Endothelial cell of umbilical vein (primary cell): Measurements from ENCODE around the gene TEX35.

ENCODE experiments used
- EZH2 ChIP-seq: IDR thresholded peaks from 2 replicates; pipeline ENCODE4 v1.6.1; 2012; ENCODE audit warnings: borderline replicate concordance, low read depth, mild to moderate bottlenecking, moderate library complexity, low read length, inconsistent platforms; ENCODE audit not compliant: severe bottlenecking
- FOS ChIP-seq: IDR thresholded peaks from 2 replicates; pipeline ENCODE4 v1.6.1; 2011; ENCODE audit warnings: mild to moderate bottlenecking, low read length, moderate library complexity, borderline replicate concordance; ENCODE audit not compliant: insufficient read depth
- JUN ChIP-seq: IDR thresholded peaks from 2 replicates; pipeline ENCODE4 v1.6.1; 2011; ENCODE audit warnings: borderline replicate concordance, low read depth; ENCODE audit not compliant: insufficient read length, insufficient read depth
- MYC ChIP-seq: IDR thresholded peaks from one replicate; pipeline ENCODE4 v1.6.1; 2011; ENCODE audit warnings: mild to moderate bottlenecking, low read depth, low read length
- POLR2A ChIP-seq: IDR thresholded peaks from 2 replicates; pipeline ENCODE4 v1.6.1; 2012; ENCODE audit warnings: low read depth, mild to moderate bottlenecking, control low read depth, low read length
- POLR2AphosphoS5 ChIP-seq: IDR thresholded peaks from 2 replicates; pipeline ENCODE4 v1.6.1; 2012; ENCODE audit warnings: low read depth, mild to moderate bottlenecking, control low read depth, low read length, moderate library complexity; ENCODE audit not compliant: insufficient read depth
- TF ChIP-seq, protein P1 (sequence below), 2 donors: IDR thresholded peaks; 1 replicate in 1 of 2; 2 replicates in 1 of 2; pipeline ENCODE4 v1.5.1; 2011; ENCODE audit warnings: low read length in 2 of 2, mild to moderate bottlenecking in 2 of 2, moderate library complexity in 2 of 2, control low read depth in 1 of 2, inconsistent platforms in 1 of 2, low read depth in 1 of 2; ENCODE audit not compliant: insufficient read depth in 1 of 2; ENCODE audit errors: extremely low read depth in 1 of 2
- TF ChIP-seq, protein P2 (sequence below): IDR thresholded peaks from 2 replicates; pipeline ENCODE4 v1.6.1; 2011; ENCODE audit not compliant: insufficient read depth, insufficient read length

DNA sequence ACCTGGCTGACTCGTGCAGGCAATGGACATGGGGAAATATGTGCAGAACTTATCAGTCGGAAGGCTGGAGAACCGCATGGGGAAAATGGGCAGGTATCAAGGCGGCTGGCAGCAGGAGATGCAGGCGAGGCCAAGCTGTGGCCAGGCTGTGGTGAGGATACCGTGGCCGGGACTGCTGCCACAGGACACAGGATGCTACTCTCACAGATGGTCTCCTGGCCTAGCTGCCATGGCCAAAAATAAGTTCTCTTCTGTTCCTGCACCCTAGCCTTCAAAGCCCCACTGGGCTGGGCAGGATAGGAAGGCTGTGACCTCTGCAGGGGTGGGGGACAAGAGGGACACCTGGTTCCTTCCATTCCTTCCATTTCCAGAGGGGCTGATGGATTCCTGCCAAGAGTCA is 26.4 kb downstream of the TEX35 start:
- TF ChIP-seq, protein P1, sequence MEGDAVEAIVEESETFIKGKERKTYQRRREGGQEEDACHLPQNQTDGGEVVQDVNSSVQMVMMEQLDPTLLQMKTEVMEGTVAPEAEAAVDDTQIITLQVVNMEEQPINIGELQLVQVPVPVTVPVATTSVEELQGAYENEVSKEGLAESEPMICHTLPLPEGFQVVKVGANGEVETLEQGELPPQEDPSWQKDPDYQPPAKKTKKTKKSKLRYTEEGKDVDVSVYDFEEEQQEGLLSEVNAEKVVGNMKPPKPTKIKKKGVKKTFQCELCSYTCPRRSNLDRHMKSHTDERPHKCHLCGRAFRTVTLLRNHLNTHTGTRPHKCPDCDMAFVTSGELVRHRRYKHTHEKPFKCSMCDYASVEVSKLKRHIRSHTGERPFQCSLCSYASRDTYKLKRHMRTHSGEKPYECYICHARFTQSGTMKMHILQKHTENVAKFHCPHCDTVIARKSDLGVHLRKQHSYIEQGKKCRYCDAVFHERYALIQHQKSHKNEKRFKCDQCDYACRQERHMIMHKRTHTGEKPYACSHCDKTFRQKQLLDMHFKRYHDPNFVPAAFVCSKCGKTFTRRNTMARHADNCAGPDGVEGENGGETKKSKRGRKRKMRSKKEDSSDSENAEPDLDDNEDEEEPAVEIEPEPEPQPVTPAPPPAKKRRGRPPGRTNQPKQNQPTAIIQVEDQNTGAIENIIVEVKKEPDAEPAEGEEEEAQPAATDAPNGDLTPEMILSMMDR (IDR thresholded peaks at IDR 0.05; ENCODE audit: extremely low read depth in 1 of 2, insufficient read depth in 1 of 2, low read depth in 1 of 2, low read length in 2 of 2), result no peak
- TF ChIP-seq EZH2 (no peak), POLR2AphosphoS5 (no peak), POLR2A (no peak), MYC (no peak), JUN (no peak), FOS (no peak)
- TF ChIP-seq, protein P2, sequence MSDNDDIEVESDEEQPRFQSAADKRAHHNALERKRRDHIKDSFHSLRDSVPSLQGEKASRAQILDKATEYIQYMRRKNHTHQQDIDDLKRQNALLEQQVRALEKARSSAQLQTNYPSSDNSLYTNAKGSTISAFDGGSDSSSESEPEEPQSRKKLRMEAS, result no peak
